ENCODE data around the gene STAT5B. TPM values are rescaled to one million over a fixed set of nuclear protein-coding genes. Genes with fewer than 3 reads are reported as not detected.
A peak's percentile ranks its signal among the peaks of the same experiment; 100 is the strongest.

The STAT5B gene
- total RNA-seq, 1 donor from 2014 or later: 82.6 TPM

DNA sequence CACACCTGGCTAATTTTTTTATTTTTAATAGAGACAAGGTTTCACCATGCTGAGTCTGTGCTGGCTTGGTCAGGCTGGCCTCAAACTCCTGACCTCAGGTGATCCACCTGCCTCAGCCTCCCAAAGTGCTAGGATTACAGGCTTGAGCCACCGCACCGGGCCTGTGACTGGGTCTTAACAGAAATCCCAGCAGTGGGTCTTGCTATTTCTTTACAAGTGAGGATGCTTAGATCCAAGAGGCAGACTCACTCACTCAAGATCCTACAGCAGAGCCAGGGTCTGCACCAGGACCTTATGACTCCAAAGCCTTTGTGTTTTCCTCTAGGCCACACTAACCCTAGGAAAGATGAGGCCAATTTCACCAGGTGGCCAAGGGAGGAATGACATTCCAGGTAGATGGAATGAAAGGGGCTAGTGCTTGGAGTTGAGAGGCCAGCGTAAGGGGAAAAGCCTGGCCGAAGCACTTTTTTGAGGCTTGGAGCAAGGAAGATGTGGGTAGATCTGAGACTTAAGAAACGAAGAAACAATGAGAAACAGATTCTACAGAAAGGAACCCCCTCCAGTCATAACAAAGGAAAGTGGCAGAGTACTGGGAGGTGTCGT lies 6.4 kb upstream of the STAT5B start:
- CTCF ChIA-PET: interaction anchor here (1.0 kb wide), 1 partner anchor 60 kb away, joined by 3 read pairs; no protein-coding TSS in a partner anchor
- TF ChIP-seq, protein P1, sequence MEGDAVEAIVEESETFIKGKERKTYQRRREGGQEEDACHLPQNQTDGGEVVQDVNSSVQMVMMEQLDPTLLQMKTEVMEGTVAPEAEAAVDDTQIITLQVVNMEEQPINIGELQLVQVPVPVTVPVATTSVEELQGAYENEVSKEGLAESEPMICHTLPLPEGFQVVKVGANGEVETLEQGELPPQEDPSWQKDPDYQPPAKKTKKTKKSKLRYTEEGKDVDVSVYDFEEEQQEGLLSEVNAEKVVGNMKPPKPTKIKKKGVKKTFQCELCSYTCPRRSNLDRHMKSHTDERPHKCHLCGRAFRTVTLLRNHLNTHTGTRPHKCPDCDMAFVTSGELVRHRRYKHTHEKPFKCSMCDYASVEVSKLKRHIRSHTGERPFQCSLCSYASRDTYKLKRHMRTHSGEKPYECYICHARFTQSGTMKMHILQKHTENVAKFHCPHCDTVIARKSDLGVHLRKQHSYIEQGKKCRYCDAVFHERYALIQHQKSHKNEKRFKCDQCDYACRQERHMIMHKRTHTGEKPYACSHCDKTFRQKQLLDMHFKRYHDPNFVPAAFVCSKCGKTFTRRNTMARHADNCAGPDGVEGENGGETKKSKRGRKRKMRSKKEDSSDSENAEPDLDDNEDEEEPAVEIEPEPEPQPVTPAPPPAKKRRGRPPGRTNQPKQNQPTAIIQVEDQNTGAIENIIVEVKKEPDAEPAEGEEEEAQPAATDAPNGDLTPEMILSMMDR (IDR thresholded peaks at IDR 0.05): no peak
- Mint-ChIP-seq H3K27ac (no peak overlapping the region), H3K27me3 (no peaks in the 10 kb centered on the region), H3K4me3 (no peak overlapping the region), H3K36me3 (ENCODE audit: low read depth) (peaks cover under 1% of the 10 kb centered on the region), H3K4me1 (peaks cover 23% of the 10 kb centered on the region), H3K9me3 (no peaks in the 10 kb centered on the region)
- POLR2A ChIA-PET: interaction anchor here (0.6 kb wide), 1 partner anchor 94 kb away, joined by 4 read pairs; no protein-coding TSS in a partner anchor
- intact Hi-C loops (cut with micrococcal nuclease): loop anchor here (10.0 kb wide), 1 partner anchor 268 kb away; the partner anchor contains the start of gene DNAJC7
- ATAC-seq (ENCODE audit: low read depth) (no peak), DNase-seq (no peak)

DNA sequence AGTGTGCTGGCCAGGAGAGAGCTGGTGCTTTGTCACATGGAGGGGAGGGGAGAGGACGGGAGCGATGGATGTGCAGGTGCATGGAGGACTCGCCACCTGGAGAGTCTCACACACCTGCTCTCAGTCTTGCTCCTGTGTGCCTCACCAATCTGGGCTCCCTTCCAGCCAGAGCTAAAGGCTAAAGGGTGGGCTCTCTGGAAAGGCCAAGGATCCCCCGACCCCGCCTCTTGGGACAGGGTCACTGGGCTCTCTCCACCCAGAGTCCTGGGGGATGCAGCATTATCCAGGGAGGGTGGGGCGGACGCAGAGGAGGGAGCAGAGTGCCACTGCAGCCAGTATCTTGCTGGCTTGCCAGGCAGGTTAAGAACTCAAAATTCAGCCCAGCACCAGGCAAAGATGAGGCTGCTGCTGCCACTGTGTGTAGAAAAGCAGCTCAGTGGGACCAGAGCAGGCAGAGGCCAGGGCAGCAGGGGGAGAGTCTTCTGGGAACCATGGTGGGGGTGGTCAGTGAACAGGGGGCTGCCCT lies 5.4 kb upstream of the STAT5B start:
- ChIA-PET CTCF (interaction anchor here (0.6 to 1.0 kb wide), 2 partner anchors 41 to 60 kb away, joined by 3 to 4 read pairs; no protein-coding TSS in a partner anchor), POLR2A (interaction anchor here (0.5 to 0.6 kb wide), 3 partner anchors 15 to 93 kb away, joined by 3 to 4 read pairs (median 3); no protein-coding TSS in a partner anchor)
- no peaks in the 10 kb centered on the region for H3K36me3 Mint-ChIP-seq (ENCODE audit: low read depth)
- intact Hi-C loops (cut with micrococcal nuclease): loop anchor here (10.0 kb wide), 1 partner anchor 267 kb away; the partner anchor contains the start of gene DNAJC7
- DNase-seq: no peak
- H3K27me3 Mint-ChIP-seq: no peaks in the 10 kb centered on the region
- H3K4me3 Mint-ChIP-seq: no peak overlapping the region
- no peak for ATAC-seq (ENCODE audit: low read depth)
- TF ChIP-seq, protein P1 (IDR thresholded peaks at IDR 0.05): no peak
- H3K9me3 Mint-ChIP-seq: no peaks in the 10 kb centered on the region
- H3K4me1 Mint-ChIP-seq: peaks cover 21% of the 10 kb centered on the region
- H3K27ac Mint-ChIP-seq: no peak overlapping the region

DNA sequence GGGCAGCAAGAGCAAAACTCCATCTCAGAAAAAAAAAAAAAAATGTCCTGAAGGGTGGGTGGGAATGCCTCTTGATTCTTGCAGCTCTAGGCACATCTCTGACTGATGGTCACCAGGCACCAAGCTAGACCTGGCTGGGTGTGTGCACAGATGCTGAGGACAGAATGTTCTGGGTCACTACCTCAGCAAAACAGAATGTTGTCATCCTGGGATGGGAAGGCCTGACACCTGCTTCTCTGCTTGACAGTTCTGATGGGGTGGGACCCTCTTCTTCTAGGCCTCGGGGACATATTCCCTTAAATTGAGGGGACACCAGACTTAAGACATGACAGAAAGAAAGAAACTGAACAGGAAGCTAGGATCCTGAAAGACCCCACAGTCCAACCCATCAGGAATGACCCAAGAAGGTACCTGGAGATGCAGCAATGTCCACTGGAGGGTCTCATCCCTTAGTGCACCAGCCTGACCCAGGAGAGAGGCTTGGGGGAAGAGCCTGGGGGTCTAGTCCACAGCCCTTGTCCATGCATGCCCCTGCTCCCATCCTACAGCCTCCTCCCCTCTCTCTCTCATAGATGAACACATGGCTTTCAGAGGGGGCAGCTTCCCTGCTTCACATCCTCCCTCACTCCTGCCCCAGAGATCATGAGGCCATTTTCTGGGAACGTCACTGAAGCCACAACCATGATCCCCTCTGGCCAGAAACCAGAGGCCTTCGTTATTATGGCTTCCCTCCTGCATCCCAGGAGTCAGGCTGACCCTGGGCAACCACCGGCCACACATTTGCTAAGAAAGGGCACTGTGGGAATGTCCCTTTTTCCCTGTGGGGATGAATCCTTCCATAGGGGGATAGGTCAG lies 3.8 kb upstream of the STAT5B start:
- no peaks in the 10 kb centered on the region for H3K9me3 Mint-ChIP-seq
- CTCF ChIA-PET: interaction anchor here (1.2 kb wide), 1 partner anchor 33 kb away, joined by 3 read pairs; no protein-coding TSS in a partner anchor
- peaks cover 16% of the 10 kb centered on the region for H3K4me1 Mint-ChIP-seq
- TF ChIP-seq, protein P1 (IDR thresholded peaks at IDR 0.05): no peak
- POLR2A ChIA-PET: interaction anchor here (0.6 to 4.1 kb wide), 2 partner anchors 9 to 17 kb away, joined by 4 to 54 read pairs; partner anchors contain the start of gene STAT5A
- H3K4me3 Mint-ChIP-seq: peak overlapping the region; percentile 2
- peaks cover 4% of the 10 kb centered on the region for H3K36me3 Mint-ChIP-seq (ENCODE audit: low read depth)
- no peak for ATAC-seq (ENCODE audit: low read depth)
- intact Hi-C loops (cut with micrococcal nuclease): loop anchor here (10.0 kb wide), 1 partner anchor 265 kb away; the partner anchor contains the start of gene DNAJC7
- no peaks in the 10 kb centered on the region for H3K27me3 Mint-ChIP-seq
- H3K27ac Mint-ChIP-seq: no peak overlapping the region
- no peak for DNase-seq

DNA sequence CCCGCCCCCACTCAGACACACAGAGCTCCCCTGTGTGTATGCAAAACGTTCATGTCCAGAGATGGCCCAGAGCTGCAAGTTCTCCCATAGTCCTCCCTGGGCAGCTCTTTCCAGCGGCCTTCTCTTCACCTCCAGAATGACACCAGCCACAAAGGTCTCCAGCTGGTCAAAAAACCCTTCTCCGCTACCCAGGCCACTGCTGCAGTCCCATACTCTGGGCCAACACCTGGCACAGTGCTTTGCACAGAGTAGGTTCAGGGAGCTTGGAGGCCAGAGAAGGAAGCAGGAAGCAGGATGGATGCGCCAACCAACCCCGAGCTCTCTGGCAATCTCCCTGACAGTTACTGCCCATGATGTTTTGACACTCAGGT lies 1.1 kb upstream of the STAT5B start:
- DNase-seq: no peak
- H3K4me3 Mint-ChIP-seq: peak overlapping the region; percentile 80
- ChIA-PET CTCF (interaction anchor here (1.0 kb wide), 1 partner anchor 55 kb away, joined by 4 read pairs; no protein-coding TSS in a partner anchor), POLR2A (interaction anchor here (0.5 to 4.2 kb wide), 8 partner anchors 11 to 427 kb away, joined by 3 to 54 read pairs (median 4); partner anchors contain the start of genes GHDC, STAT3 and STAT5A)
- intact Hi-C loops (cut with micrococcal nuclease): no loop called here
- H3K4me1 Mint-ChIP-seq: peaks cover 41% of the 10 kb centered on the region
- no peaks in the 10 kb centered on the region for H3K27me3 Mint-ChIP-seq
- TF ChIP-seq, protein P1 (IDR thresholded peaks at IDR 0.05): no peak
- no peak for ATAC-seq (ENCODE audit: low read depth)
- peaks cover 4% of the 10 kb centered on the region for H3K36me3 Mint-ChIP-seq (ENCODE audit: low read depth)
- H3K27ac Mint-ChIP-seq: peak overlapping the region; percentile 76
- H3K9me3 Mint-ChIP-seq: no peaks in the 10 kb centered on the region

All from activated B cell treated with CpG ODN at 0.5 μM for 24 hours (primary cell).